GM12892 (cell line): ENCODE results near the gene TRIM56.

Experiments
- POLR2A ChIP-seq: IDR thresholded peaks from 2 replicates; pipeline ENCODE4 v1.6.1; 2011; ENCODE audit warnings: low read depth, low read length, control low read depth
- POLR2AphosphoS5 ChIP-seq: IDR thresholded peaks from 2 replicates; pipeline ENCODE4 v1.6.1; 2011; ENCODE audit warnings: low read depth, low read length, control low read depth

- TF ChIP-seq POLR2A = peak; percentile 50; the same call in 1 of the 2 replicates
- no peak for TF ChIP-seq POLR2AphosphoS5
These were observed 41.6 kb downstream of the TRIM56 start, which contains the start of gene SERPINE1 for GRCh38 chr7:101126651-101127459.
